GM21423 (cell line): Measurements from ENCODE around the gene BSPRY.

Source experiments
- ATAC-seq: cut with Tn5 transposase; IDR thresholded peaks from one replicate; pipeline ENCODE4 v1.9.1; 2021; ENCODE audit warnings: mild to moderate bottlenecking, moderate library complexity; ENCODE audit not compliant: unreplicated experiment

BSPRY gene

DNA sequence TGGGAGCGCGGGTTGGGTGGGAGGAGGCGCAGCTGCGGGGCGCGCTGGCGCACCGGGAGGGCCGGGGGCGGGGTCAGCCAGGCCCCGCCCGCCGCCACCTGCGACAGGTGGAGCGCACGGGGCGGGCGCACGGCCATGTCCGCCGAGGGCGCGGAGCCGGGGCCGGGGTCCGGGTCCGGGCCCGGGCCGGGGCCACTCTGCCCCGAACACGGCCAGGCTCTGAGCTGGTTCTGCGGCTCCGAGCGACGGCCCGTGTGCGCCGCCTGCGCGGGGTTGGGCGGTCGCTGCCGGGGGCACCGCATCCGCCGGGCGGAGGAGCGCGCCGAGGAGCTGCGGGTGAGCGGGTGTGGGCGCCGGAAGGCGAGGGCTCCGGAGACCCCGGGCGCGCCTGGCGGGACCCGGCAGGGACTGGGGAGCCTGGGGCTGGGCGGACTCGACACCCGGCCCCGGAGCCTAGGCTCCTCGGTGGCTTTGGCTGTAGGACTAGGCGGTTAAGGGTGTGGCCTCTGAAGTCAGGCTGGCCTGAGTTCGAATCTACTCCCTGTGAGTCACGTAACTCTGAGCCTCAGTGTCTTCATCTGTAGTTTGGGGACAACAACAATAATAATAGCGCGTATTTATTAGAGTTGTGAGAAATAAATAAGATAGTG lies at the start of gene BSPRY:
Gene BSPRY, plus strand, starts transcription at position 97 of the 650 bp plus-strand sequence. Its CDS starts 39 bp downstream, at position 136.
- peak; percentile 36 for ATAC-seq

GRCh38 chr9:113299800-113300292 lies 49.5 kb upstream of the BSPRY start:
- no peak for ATAC-seq

DNA sequence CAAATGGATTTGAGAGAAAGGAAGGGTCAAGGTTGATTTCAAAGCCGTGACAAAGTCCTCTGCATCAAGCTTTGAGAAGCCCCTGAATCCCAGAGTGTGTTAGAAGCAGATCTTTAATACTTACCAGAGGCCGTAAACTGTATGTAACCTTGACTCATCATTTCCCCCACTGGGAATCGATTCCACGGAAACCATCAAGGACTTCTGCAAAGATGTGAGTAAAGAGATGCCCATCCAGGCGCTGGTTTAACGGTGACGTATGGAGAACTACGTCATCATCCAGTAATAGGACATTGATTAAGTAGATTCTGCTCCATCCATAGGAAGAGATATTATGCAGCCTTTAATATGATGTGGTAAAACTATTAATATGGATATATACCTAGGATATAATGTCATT lies 47.8 kb upstream of the BSPRY start:
- ATAC-seq: no peak

DNA sequence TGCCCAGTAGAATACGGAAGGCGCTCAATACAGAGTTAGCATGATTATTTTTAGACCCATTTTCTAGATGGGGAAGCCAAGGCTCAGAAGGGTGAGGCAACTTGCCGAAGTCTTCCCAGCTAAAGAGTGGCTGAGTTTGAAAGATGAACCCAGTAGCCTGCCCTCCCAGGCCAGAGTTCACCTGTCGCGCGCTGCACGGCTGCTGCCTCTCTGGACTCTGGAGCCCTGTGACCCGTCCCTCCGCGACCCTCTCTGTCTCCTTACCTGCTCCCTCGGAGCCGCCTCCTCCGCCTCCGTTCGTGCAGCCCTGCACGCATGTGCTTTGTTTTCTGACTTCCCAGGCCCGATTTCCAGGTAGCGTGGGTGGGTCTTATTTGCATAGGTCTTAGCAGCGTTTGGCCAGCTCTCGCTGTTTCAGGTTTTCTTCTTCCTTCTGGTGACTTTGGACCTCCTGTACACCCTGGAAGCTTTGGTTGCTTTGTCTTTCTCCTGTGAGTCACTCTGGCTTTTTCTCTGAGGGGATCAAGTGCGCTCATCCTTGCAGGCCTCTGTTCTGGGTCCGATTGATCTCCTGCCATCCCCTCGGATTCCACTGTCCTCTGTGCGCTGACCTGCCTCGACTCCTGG lies 46.4 kb upstream of the BSPRY start, which contains the start of gene RNF183:
Gene RNF183, minus strand, starts transcription at position 585 of the 627 bp plus-strand sequence. CDS start 5,192 bp downstream, outside the sequence.
- no peak for ATAC-seq

- ATAC-seq: no peak
Measured at GRCh38 chr9:113306566-113306965, 42.8 kb upstream of the BSPRY start.

DNA sequence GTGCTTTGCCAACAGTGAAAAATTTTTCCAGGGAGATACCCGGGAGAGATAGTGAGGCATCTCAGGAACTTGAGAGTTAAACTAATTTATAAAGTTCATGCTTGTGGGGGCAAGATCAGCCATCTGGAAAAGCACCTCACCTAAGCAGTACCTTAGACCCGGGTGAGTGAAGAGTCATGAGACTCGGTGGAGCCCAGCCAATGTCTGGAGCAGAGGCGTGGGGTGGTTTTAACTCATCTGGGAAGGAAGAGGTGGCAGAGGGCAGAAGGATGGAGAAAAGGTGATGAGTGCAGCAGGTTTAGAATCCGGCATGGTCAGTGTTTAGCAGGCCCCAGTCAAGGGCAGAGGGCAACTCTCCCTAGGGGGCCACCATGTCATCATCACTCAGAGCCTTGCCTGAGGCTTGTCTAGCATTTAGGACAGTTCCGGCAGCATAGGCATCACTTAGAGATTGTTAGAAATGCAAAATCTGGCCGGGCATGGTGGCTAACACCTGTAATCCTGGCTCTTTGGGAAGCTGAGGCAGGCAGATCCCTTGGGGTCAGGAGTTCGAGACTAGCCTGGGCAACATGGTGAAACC lies 41.9 kb upstream of the BSPRY start:
- ATAC-seq: no peak

- no peak for ATAC-seq
Measured at GRCh38 chr9:113309204-113309813, 40.0 kb upstream of the BSPRY start.

GRCh38 chr9:113310538-113310937 lies 38.8 kb upstream of the BSPRY start:
- no peak for ATAC-seq

DNA sequence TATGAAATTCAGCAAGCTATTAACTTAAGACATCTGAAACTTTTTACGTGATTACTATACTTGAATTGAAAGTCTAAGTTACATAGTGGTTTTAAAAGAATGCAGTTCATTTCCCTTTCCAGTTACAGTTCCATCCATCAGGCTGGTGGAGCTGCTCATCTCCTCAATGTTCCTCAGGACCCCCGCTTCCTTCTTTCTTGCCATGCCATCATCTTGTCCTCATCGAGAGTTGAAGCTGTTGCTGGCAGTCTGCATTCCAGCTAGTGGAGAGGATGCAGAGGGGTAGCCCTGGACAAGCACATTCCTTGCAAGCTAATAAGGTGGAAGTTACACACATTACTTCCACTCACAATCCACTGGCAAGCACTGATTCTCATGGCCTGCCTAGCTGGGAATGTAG lies 37.4 kb upstream of the BSPRY start:
- ATAC-seq: no peak

- no peak for ATAC-seq
Measured at GRCh38 chr9:113313261-113313660, 36.1 kb upstream of the BSPRY start.

- ATAC-seq: no peak
Measured at GRCh38 chr9:113315231-113315630, 34.1 kb upstream of the BSPRY start.

DNA sequence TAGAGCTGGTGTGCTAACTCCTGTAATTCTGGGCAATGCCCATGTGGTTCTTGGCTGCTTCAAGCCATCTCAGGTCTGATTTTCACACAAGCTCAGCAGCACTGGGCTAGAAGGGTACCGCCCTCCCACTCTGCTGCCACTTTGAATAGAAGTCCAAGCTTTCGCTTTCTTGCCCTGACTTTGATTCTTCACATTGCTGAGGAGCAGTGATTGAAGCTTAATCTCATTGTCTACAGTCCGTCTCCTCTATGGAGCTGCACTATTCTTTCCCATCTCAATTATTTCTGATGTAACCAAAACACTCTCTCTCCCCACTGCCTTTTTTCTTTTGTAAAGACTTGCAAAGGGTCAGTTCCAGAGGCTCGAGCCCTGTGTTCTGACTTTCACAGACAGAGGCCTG lies 33.3 kb upstream of the BSPRY start:
- ATAC-seq: no peak

- ATAC-seq: no peak
Measured at GRCh38 chr9:113317777-113318176, 31.6 kb upstream of the BSPRY start.

DNA sequence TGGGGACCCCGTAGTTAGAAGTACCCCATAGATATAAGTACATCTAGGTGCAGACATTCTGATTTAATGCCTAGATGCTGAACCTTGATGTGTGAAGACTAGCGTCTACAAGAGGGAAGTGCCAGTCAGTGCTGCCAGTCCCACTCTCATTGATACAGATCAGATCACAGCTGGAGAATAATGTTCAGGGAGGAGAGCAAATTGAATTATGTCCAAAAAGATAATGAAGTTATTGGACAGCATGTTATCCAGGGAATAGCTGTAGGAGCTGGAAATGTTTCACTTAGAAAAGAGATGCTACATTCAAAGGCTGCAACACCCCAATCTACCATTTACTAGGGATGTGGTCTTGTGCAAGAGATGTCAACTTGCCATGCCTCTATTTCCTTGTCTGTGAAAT lies 30.3 kb upstream of the BSPRY start:
- ATAC-seq: no peak

- no peak for ATAC-seq
Measured at GRCh38 chr9:113320051-113320450, 29.3 kb upstream of the BSPRY start.

GRCh38 chr9:113322671-113323070 lies 26.7 kb upstream of the BSPRY start:
- ATAC-seq: no peak

- ATAC-seq: no peak
Measured at GRCh38 chr9:113326230-113326629, 23.1 kb upstream of the BSPRY start.

DNA sequence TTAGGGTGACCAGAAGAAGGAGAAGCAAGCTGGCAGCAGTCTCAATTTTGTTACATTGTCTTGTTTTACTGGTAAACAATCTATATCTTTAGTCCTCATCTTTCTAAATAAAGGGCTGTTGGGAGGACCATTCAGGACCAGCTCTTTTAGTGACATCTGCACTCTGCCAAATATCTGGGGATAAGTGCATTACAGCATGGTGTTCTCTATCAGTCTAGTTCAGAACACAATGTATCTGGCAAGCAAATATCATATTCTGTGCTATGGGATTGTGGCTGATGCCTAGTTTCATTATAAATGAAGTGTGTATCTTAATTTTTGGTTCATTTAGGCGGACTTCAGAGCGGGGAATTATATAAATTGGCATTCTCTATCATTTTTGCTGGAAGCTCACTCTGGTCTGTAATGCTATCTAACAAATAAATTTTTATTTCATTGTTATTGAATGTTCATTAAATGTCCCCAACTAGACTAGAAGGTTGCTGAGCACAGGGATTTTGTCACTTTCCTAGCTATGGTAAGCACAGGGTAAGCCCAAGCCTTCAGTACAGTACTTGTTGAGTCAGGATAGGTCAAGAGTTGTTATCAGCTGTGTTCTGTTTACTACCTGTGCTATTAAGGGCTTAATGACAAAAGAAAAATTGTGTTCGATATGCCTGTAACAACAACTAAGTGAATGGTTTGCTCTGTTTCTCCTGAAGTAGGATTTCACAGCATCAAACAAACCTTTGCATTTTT lies 21.1 kb upstream of the BSPRY start:
- no peak for ATAC-seq

DNA sequence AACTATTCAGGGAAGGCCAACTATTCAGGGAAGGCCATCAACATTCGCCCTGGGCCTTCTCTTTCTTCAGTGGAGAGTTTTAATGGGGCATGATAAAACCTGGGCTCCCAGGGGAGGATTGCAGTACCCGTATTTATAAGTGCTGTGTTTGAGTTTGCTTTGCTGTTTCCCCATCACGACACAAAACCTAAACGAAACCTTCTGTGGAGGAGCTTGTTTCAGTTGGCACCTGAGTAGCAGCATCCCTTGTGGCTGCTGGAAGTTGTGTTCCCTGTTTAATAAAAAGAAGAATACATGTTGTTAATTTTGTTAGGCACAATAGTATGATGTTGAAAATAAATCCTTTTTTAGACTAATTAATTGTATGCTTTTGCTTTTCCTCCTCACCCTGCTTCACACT lies 17.6 kb upstream of the BSPRY start:
- ATAC-seq: no peak

DNA sequence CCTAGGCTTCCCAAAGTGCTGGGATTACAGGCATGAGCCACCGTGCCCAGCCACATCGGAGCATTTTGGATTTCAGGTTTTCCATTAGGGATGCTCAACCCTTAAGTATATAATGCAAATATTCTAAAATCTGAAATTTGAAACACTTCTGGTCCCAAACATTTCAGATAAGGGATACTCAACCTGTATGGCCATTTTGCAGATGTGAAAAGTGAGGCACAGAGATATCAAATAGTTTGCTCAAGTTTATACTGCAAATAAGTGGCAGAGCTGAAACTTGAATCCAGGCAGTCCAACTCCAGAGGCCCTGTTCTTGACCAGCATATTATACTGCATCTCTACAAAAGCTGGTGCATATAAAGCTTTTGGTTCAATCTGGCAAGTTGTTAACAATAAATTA lies 11.6 kb upstream of the BSPRY start:
- ATAC-seq: no peak
